Astrocyte (in vitro differentiated cells and primary cell): ENCODE results near the gene LRRC40. TPM values are rescaled to one million over a fixed set of nuclear protein-coding genes. Genes with fewer than 3 reads are reported as not detected.

Source experiments
- DNase-seq: peaks from one replicate; pipeline ENCODE4 v3.0.0-alpha.2; 2010; ENCODE audit warnings: low read depth
- FAIRE-seq: peaks from 2 replicates; lab custom pipeline; 2011; peaks lifted over from hg19 to GRCh38; lab: Jason Lieb, UNC
- H2AFZ ChIP-seq: 2 replicates; pipeline ENCODE4 v1.6.0; 2012; ENCODE audit warnings: low read depth, low read length, inconsistent platforms
- H3K27ac ChIP-seq: 2 replicates; pipeline ENCODE4 v1.5.1; 2011; ENCODE audit warnings: low read depth, low read length, inconsistent platforms
- H3K27me3 ChIP-seq: 2 replicates; pipeline ENCODE4 v1.6.0; 2011; ENCODE audit warnings: low read length, inconsistent platforms; ENCODE audit not compliant: insufficient read depth
- H3K36me3 ChIP-seq: 2 replicates; pipeline ENCODE4 v1.5.1; 2011; ENCODE audit warnings: low read length, inconsistent platforms; ENCODE audit not compliant: insufficient read depth
- H3K4me1 ChIP-seq: 2 replicates; pipeline ENCODE4 v1.5.1; 2011; ENCODE audit warnings: low read length, inconsistent platforms; ENCODE audit not compliant: insufficient read depth
- H3K4me2 ChIP-seq: 2 replicates; pipeline ENCODE4 v1.6.0; 2012; ENCODE audit warnings: low read length, inconsistent platforms
- H3K4me3 ChIP-seq: 2 replicates; pipeline ENCODE4 v1.5.1; 2011; ENCODE audit warnings: low read depth, mild to moderate bottlenecking, low read length, inconsistent platforms; ENCODE audit not compliant: insufficient read depth
- H3K79me2 ChIP-seq: 2 replicates; pipeline ENCODE4 v1.6.0; 2012; ENCODE audit warnings: mild to moderate bottlenecking, low read length, inconsistent platforms; ENCODE audit not compliant: insufficient read depth
- H3K9ac ChIP-seq: 2 replicates; pipeline ENCODE4 v1.6.0; 2012; ENCODE audit warnings: mild to moderate bottlenecking, low read length, inconsistent platforms
- H3K9me3 ChIP-seq: 2 replicates; pipeline ENCODE4 v1.5.1; 2012; ENCODE audit warnings: low read depth, mild to moderate bottlenecking, low read length, inconsistent platforms; ENCODE audit not compliant: insufficient read depth
- H4K20me1 ChIP-seq: 2 replicates; pipeline ENCODE4 v1.6.0; 2012; ENCODE audit warnings: low read length, inconsistent platforms; ENCODE audit not compliant: insufficient read depth
- H3K27ac Mint-ChIP-seq: one replicate; pipeline ENCODE4 v1.8.0; 2021; ENCODE audit warnings: mild to moderate bottlenecking, mixed read lengths; ENCODE audit not compliant: unreplicated experiment
- H3K27me3 Mint-ChIP-seq: one replicate; pipeline ENCODE4 v1.8.0; 2021; ENCODE audit warnings: low read depth, mixed read lengths; ENCODE audit not compliant: unreplicated experiment
- H3K36me3 Mint-ChIP-seq: one replicate; pipeline ENCODE4 v1.8.0; 2021; ENCODE audit warnings: low read depth, mixed read lengths; ENCODE audit not compliant: unreplicated experiment
- H3K4me1 Mint-ChIP-seq: one replicate; pipeline ENCODE4 v1.8.0; 2021; ENCODE audit warnings: low read depth, mixed read lengths; ENCODE audit not compliant: unreplicated experiment
- H3K4me3 Mint-ChIP-seq: one replicate; pipeline ENCODE4 v1.8.0; 2021; ENCODE audit warnings: mild to moderate bottlenecking, moderate library complexity, mixed read lengths; ENCODE audit not compliant: unreplicated experiment
- H3K9me3 Mint-ChIP-seq: one replicate; pipeline ENCODE4 v1.8.0; 2021; ENCODE audit warnings: mild to moderate bottlenecking, mixed read lengths; ENCODE audit not compliant: unreplicated experiment
- CTCF ChIP-seq: IDR thresholded peaks from 2 replicates; pipeline ENCODE4 v1.5.1; 2011; ENCODE audit warnings: low read depth, mild to moderate bottlenecking, inconsistent platforms, low read length, moderate library complexity; ENCODE audit not compliant: insufficient read depth
- EZH2 ChIP-seq: IDR thresholded peaks from 2 replicates; pipeline ENCODE4 v1.6.1; 2012; ENCODE audit warnings: mild to moderate bottlenecking, low read length, inconsistent platforms; ENCODE audit not compliant: insufficient read depth
- total RNA-seq: library from RNA; stranded (reverse); gene quantifications from 2 replicates; pipeline ENCODE4 v1.2.1, GENCODE V29; 2021

The LRRC40 gene
- total RNA-seq, 1 donor from 2014 or later, result 20.2 TPM

GRCh38 chr1:70101774-70102173 lies 103.6 kb downstream of the LRRC40 start:
- H3K9me3 ChIP-seq, result no peaks in the 10 kb centered on the region
- FAIRE-seq, result no peak
- no peaks in the 10 kb centered on the region for H3K4me1 ChIP-seq
- H3K4me3 Mint-ChIP-seq, result no peak overlapping the region
- no peaks in the 10 kb centered on the region for H3K9me3 Mint-ChIP-seq
- H3K79me2 ChIP-seq, result no peaks in the 10 kb centered on the region
- H3K27ac ChIP-seq, result no peak overlapping the region
- no peak overlapping the region for H3K9ac ChIP-seq
- no peak overlapping the region for H2AFZ ChIP-seq
- no peaks in the 10 kb centered on the region for H3K27me3 ChIP-seq
- no peaks in the 10 kb centered on the region for H4K20me1 ChIP-seq
- no peaks in the 10 kb centered on the region for H3K36me3 Mint-ChIP-seq
- no peak overlapping the region for H3K4me3 ChIP-seq
- TF ChIP-seq CTCF, result no peak
- TF ChIP-seq EZH2, result no peak
- no peak for DNase-seq
- no peak overlapping the region for H3K4me2 ChIP-seq
- H3K27ac Mint-ChIP-seq, result no peak overlapping the region
- no peaks in the 10 kb centered on the region for H3K4me1 Mint-ChIP-seq
- no peaks in the 10 kb centered on the region for H3K36me3 ChIP-seq
- H3K27me3 Mint-ChIP-seq, result no peaks in the 10 kb centered on the region

GRCh38 chr1:70101231-70101630 lies 104.1 kb downstream of the LRRC40 start:
- H2AFZ ChIP-seq, result no peak overlapping the region
- H3K27ac ChIP-seq, result no peak overlapping the region
- no peak overlapping the region for H3K4me3 ChIP-seq
- H3K36me3 Mint-ChIP-seq, result no peaks in the 10 kb centered on the region
- no peak overlapping the region for H3K4me3 Mint-ChIP-seq
- no peak overlapping the region for H3K9ac ChIP-seq
- no peak overlapping the region for H3K27ac Mint-ChIP-seq
- H3K4me2 ChIP-seq, result no peak overlapping the region
- H4K20me1 ChIP-seq, result no peaks in the 10 kb centered on the region
- H3K79me2 ChIP-seq, result no peaks in the 10 kb centered on the region
- H3K4me1 ChIP-seq, result no peaks in the 10 kb centered on the region
- FAIRE-seq, result no peak
- H3K36me3 ChIP-seq, result no peaks in the 10 kb centered on the region
- H3K9me3 Mint-ChIP-seq, result no peaks in the 10 kb centered on the region
- no peaks in the 10 kb centered on the region for H3K9me3 ChIP-seq
- no peak for TF ChIP-seq EZH2
- no peak for TF ChIP-seq CTCF
- H3K27me3 Mint-ChIP-seq, result no peaks in the 10 kb centered on the region
- no peaks in the 10 kb centered on the region for H3K27me3 ChIP-seq
- no peak for DNase-seq
- H3K4me1 Mint-ChIP-seq, result no peaks in the 10 kb centered on the region

Other genes starting within 250 kb of the LRRC40 start
- 175 and 185 TPM in 2 replicates for gene SRSF11, start 15.8 kb upstream of the LRRC40 start, total RNA-seq
- 19.4 and 22.0 TPM in 2 replicates for gene ANKRD13C, start 149.1 kb upstream of the LRRC40 start, total RNA-seq
- 23.7 and 24.8 TPM in 2 replicates for gene CTH, start 205.7 kb upstream of the LRRC40 start, total RNA-seq